H1 (cell line): ENCODE measurements around the gene VIPR2. TPM values are rescaled to one million over a fixed set of nuclear protein-coding genes. Genes with fewer than 3 reads are reported as not detected.

Experiments used
- CTCF ChIA-PET: fragments of 300-600 bp; sonication (Branson Sonifier 250); formaldehyde crosslinking; loops from one replicate; lab custom pipeline; 2021; ENCODE audit not compliant: partially characterized antibody; lab: Charles Lee
- POLR2A ChIA-PET: fragments of 300-600 bp; sonication (Branson Sonifier 250); formaldehyde crosslinking; loops from one replicate; lab custom pipeline; 2021; ENCODE audit warnings: inconsistent platforms; ENCODE audit not compliant: partially characterized antibody; lab: Charles Lee
- DNase-seq, 2 experiments: peaks; one replicate each; pipeline versions ENCODE4 v3.0.0 to v3.0.0-alpha.2; 2010 to 2022; ENCODE audit warnings: low spot score in 2 of 2, low read depth in 1 of 2, mixed read lengths in 1 of 2
- FAIRE-seq: peaks from 2 replicates; lab custom pipeline; 2011; peaks lifted over from hg19 to GRCh38; lab: Jason Lieb, UNC
- H2AFZ ChIP-seq: 2 replicates; pipeline ENCODE4 v1.8.1; 2012; ENCODE audit warnings: low read length, inconsistent platforms
- H2AK5ac ChIP-seq: 2 replicates; pipeline ENCODE4 v1.6.1; 2013; ENCODE audit warnings: low read depth, low read length
- H2BK120ac ChIP-seq: replicated peaks from 2 replicates; pipeline ENCODE3; 2013; ENCODE audit warnings: low read depth, low read length, inconsistent platforms
- H2BK12ac ChIP-seq: 2 replicates; pipeline ENCODE4 v1.6.1; 2013; ENCODE audit warnings: low read depth, low read length
- H2BK15ac ChIP-seq: 2 replicates; pipeline ENCODE4 v1.6.1; 2013; ENCODE audit warnings: low read length
- H2BK20ac ChIP-seq: 2 replicates; pipeline ENCODE4 v1.6.1; 2013; ENCODE audit warnings: low read length
- H2BK5ac ChIP-seq: 2 replicates; pipeline ENCODE4 v1.6.1; 2013; ENCODE audit warnings: low read depth, low read length
- H3K14ac ChIP-seq: 2 replicates; pipeline ENCODE4 v1.6.1; 2013; ENCODE audit warnings: inconsistent platforms; ENCODE audit not compliant: insufficient read length
- H3K18ac ChIP-seq: 2 replicates; pipeline ENCODE4 v1.6.1; 2013; ENCODE audit warnings: low read length; ENCODE audit errors: extremely low read depth
- H3K23ac ChIP-seq: 2 replicates; pipeline ENCODE4 v1.6.1; 2013; ENCODE audit warnings: inconsistent platforms; ENCODE audit not compliant: insufficient read length
- H3K23me2 ChIP-seq: 2 replicates; pipeline ENCODE4 v1.6.1; 2013; ENCODE audit warnings: low read depth, low read length
- H3K27ac ChIP-seq: 2 replicates; pipeline ENCODE4 v1.6.1; 2011; ENCODE audit warnings: low read depth, low read length, inconsistent platforms
- H3K27me3 ChIP-seq, 4 experiments: replicated peaks in 1 of 4; 1 replicate in 1 of 4; 2 replicates in 3 of 4; pipeline versions ENCODE4 v1.6.1 to v1.8.1; 2011 to 2013; ENCODE audit warnings: low read length in 3 of 4, mild to moderate bottlenecking in 3 of 4, inconsistent platforms in 2 of 4, mixed read lengths in 2 of 4, moderate library complexity in 1 of 4; ENCODE audit not compliant: control insufficient read depth in 3 of 4, insufficient read depth in 3 of 4; ENCODE audit errors: extremely low read depth in 1 of 4
- H3K36me3 ChIP-seq, 4 experiments: 2 replicates each; pipeline versions ENCODE4 v1.6.1 to v1.8.1; 2011 to 2013; ENCODE audit warnings: mild to moderate bottlenecking in 4 of 4, low read length in 3 of 4, moderate library complexity in 2 of 4, control low read depth in 1 of 4, inconsistent platforms in 1 of 4; ENCODE audit not compliant: insufficient read depth in 4 of 4, control insufficient read depth in 2 of 4
- H3K4ac ChIP-seq: replicated peaks from 2 replicates; pipeline ENCODE3; 2013; ENCODE audit warnings: low read length, low read depth, mixed read lengths, inconsistent platforms; ENCODE audit not compliant: insufficient read length
- H3K4me1 ChIP-seq, 4 experiments: replicated peaks in 1 of 4; 1 replicate in 1 of 4; 2 replicates in 3 of 4; pipeline versions ENCODE4 v1.6.1 to v1.8.1; 2011 to 2013; ENCODE audit warnings: low read length in 3 of 4, inconsistent platforms in 2 of 4, mixed read lengths in 1 of 4; ENCODE audit not compliant: insufficient read depth in 4 of 4, control insufficient read depth in 3 of 4
- H3K4me2 ChIP-seq, 2 experiments: 2 replicates each; pipeline versions ENCODE4 v1.6.1 to v1.8.1; 2011 to 2013; ENCODE audit warnings: low read depth in 2 of 2, low read length in 2 of 2, control low read depth in 1 of 2, inconsistent platforms in 1 of 2, mild to moderate bottlenecking in 1 of 2; ENCODE audit not compliant: insufficient read depth in 1 of 2
- H3K4me3 ChIP-seq, 4 experiments: fragments of 200-600, 300-600 bp in 1 of 4; sonication (generic), shearing (Covaris generic), sonication (Bioruptor Twin) in 1 of 4; 2 replicates each; pipeline versions ENCODE4 v1.5.1 to v1.8.1; 2011 to 2016; ENCODE audit warnings: low read length in 4 of 4, low read depth in 3 of 4, control low read depth in 2 of 4, inconsistent platforms in 2 of 4, mild to moderate bottlenecking in 2 of 4, mixed read lengths in 1 of 4, moderate library complexity in 1 of 4; ENCODE audit not compliant: insufficient read depth in 2 of 4; ENCODE audit errors: extremely low read depth in 1 of 4
- H3K56ac ChIP-seq: replicated peaks from 2 replicates; pipeline ENCODE3; 2013; ENCODE audit warnings: low read depth, mild to moderate bottlenecking, mixed read lengths, low read length, inconsistent platforms; ENCODE audit not compliant: insufficient read length
- H3K79me1 ChIP-seq: 2 replicates; pipeline ENCODE4 v1.6.1; 2013; ENCODE audit warnings: low read depth, low read length, control low read depth
- H3K79me2 ChIP-seq, 2 experiments: 2 replicates each; pipeline versions ENCODE4 v1.6.1 to v1.8.1; 2012 to 2013; ENCODE audit warnings: low read length in 2 of 2, mild to moderate bottlenecking in 2 of 2, inconsistent platforms in 1 of 2; ENCODE audit not compliant: insufficient read depth in 2 of 2, control insufficient read depth in 1 of 2
- H3K9ac ChIP-seq, 4 experiments: replicated peaks in 1 of 4; 1 replicate in 1 of 4; 2 replicates in 3 of 4; pipeline versions ENCODE4 v1.6.1 to v1.8.1; 2011 to 2013; ENCODE audit warnings: low read depth in 3 of 4, low read length in 3 of 4, control low read depth in 2 of 4, mild to moderate bottlenecking in 2 of 4, moderate library complexity in 2 of 4, inconsistent platforms in 1 of 4; ENCODE audit errors: extremely low read depth in 1 of 4
- H3K9me3 ChIP-seq, 2 experiments: 2 replicates each; pipeline versions ENCODE4 v1.6.1 to v1.8.1; 2012 to 2013; ENCODE audit warnings: mild to moderate bottlenecking in 2 of 2, moderate library complexity in 2 of 2, control low read depth in 1 of 2, inconsistent platforms in 1 of 2, low read depth in 1 of 2, low read length in 1 of 2, mixed read lengths in 1 of 2; ENCODE audit not compliant: insufficient read depth in 2 of 2
- H4K20me1 ChIP-seq, 2 experiments: replicated peaks in 1 of 2; 2 replicates each; pipeline versions ENCODE3 to v1.8.1; 2011 to 2013; ENCODE audit warnings: inconsistent platforms in 2 of 2, low read length in 2 of 2, mild to moderate bottlenecking in 1 of 2; ENCODE audit not compliant: insufficient read depth in 2 of 2, control insufficient read depth in 1 of 2
- H4K5ac ChIP-seq: 2 replicates; pipeline ENCODE4 v1.6.1; 2013; ENCODE audit warnings: low read length, low read depth, mixed read lengths, inconsistent platforms; ENCODE audit not compliant: insufficient read length
- H4K8ac ChIP-seq: 2 replicates; pipeline ENCODE4 v1.8.0; 2013; ENCODE audit warnings: mild to moderate bottlenecking, moderate library complexity, low read length, inconsistent platforms; ENCODE audit not compliant: insufficient read depth; ENCODE audit errors: extremely low read depth
- H4K91ac ChIP-seq: replicated peaks from 2 replicates; pipeline ENCODE3; 2013; ENCODE audit warnings: low read length, mixed read lengths, inconsistent platforms; ENCODE audit not compliant: insufficient read length
- CBX5 ChIP-seq: fragments of 300-800, 300-1000 bp; sonication (generic); IDR thresholded peaks from 2 replicates; pipeline ENCODE4 v1.7.1; 2016; ENCODE audit warnings: antibody characterized with exemption, low read length, low read depth
- CBX8 ChIP-seq: fragments of 300-800, 300-1000 bp; sonication (generic); IDR thresholded peaks from 2 replicates; pipeline ENCODE4 v1.7.1; 2016; ENCODE audit warnings: low read depth, low read length, borderline replicate concordance
- EGR1 ChIP-seq: IDR thresholded peaks from 2 replicates; pipeline ENCODE4 v1.6.1; 2011; ENCODE audit warnings: low read depth, low read length, borderline replicate concordance
- GABPA ChIP-seq: IDR thresholded peaks from 2 replicates; pipeline ENCODE4 v1.6.1; 2011; ENCODE audit warnings: mild to moderate bottlenecking, low read length, moderate library complexity, borderline replicate concordance; ENCODE audit not compliant: insufficient read depth
- JUND ChIP-seq: IDR thresholded peaks from 2 replicates; pipeline ENCODE4 v1.6.1; 2011; ENCODE audit warnings: mild to moderate bottlenecking, improper control_type of control experiment, low read length
- KDM1A ChIP-seq: fragments of 200-600, 300-600 bp; sonication (generic); IDR thresholded peaks from 2 replicates; pipeline ENCODE4 v1.7.1; 2016; ENCODE audit warnings: mild to moderate bottlenecking, low read length, borderline replicate concordance
- NRF1 ChIP-seq: IDR thresholded peaks from 2 replicates; pipeline ENCODE4 v1.6.1; 2011; ENCODE audit warnings: mild to moderate bottlenecking, low read depth, low read length, improper control_type of control experiment
- RBBP5 ChIP-seq: IDR thresholded peaks from 2 replicates; pipeline ENCODE4 v1.7.1; 2012; ENCODE audit warnings: low read depth, mild to moderate bottlenecking, inconsistent platforms, low read length, moderate library complexity, borderline replicate concordance
- RXRA ChIP-seq: IDR thresholded peaks from 2 replicates; pipeline ENCODE4 v1.6.1; 2011; ENCODE audit warnings: low read depth, mild to moderate bottlenecking, low read length, moderate library complexity; ENCODE audit not compliant: insufficient read depth
- SIRT6 ChIP-seq: IDR thresholded peaks from one replicate; pipeline ENCODE4 v1.7.1; 2012; ENCODE audit warnings: low read length, inconsistent platforms
- TAF7 ChIP-seq: optimal IDR thresholded peaks from 2 replicates; pipeline ENCODE3; 2011; ENCODE audit warnings: low read depth, mild to moderate bottlenecking, inconsistent platforms, low read length, moderate library complexity, borderline replicate concordance
- USF2 ChIP-seq: IDR thresholded peaks from 2 replicates; pipeline ENCODE4 v1.6.1; 2011; ENCODE audit warnings: low read length, improper control_type of control experiment
- WGBS, 2 experiments: shearing (Covaris generic) in 1 of 2; methylation state at CpG; one replicate each; pipeline versions ENCODE4 v1.1.6 to v1.1.7; 2013 to 2015; ENCODE audit warnings: low lambda C conversion rate in 2 of 2, mixed read lengths in 2 of 2, inconsistent platforms in 1 of 2, low coverage in 1 of 2, missing lambda C conversion rate in 1 of 2; ENCODE audit not compliant: insufficient replicate concordance in 2 of 2, insufficient coverage in 1 of 2, insufficient read length in 1 of 2; ENCODE audit errors: extremely low coverage in 1 of 2, missing lambda C conversion rate in 1 of 2; 5-methylcytosine and 5-hydroxymethylcytosine counted together
- polyA plus RNA-seq, 7 experiments: library from polyadenylated mRNA; depleted of rRNA in 3 of 7; stranded (reverse) in 5 of 7; unstranded in 2 of 7; fragments of >200 nt in 5 of 7; fragments of 200-250 nt in 2 of 7; gene quantifications; 1 replicate in 5 of 7; 2 replicates in 1 of 7; 4 replicates in 1 of 7; pipeline versions ENCODE4 v1.2.1 to v1.2.3, GENCODE V29; 2011 to 2013; ENCODE audit warnings: missing spikeins in 2 of 7, mixed read lengths in 2 of 7
- total RNA-seq: library from RNA; stranded (reverse); fragmentation: NEBNext Ultra II Directional; extraction: Animal tissue kit (Norgen Biotek cat#: 25700); gene quantifications from 2 replicates; pipeline ENCODE4 v1.2.1, GENCODE V29; 2021

The VIPR2 gene
- total and polyA plus RNA-seq, 2 of the 8 experiments (the other 6 are each of a cell fraction or from before 2014, with no cell fraction given), result 2.4 to 6.3 TPM

GRCh38 chr7:159193543-159194090, 49.0 kb upstream of the VIPR2 start:
- H3K23ac ChIP-seq, result no peak overlapping the region
- H2BK120ac ChIP-seq, result no peak overlapping the region
- H3K56ac ChIP-seq, result no peak overlapping the region
- H4K91ac ChIP-seq, result no peak overlapping the region
- no peak overlapping the region; the same call in 1 of the 2 replicates for H2BK12ac ChIP-seq
- no peaks in the 10 kb centered on the region for H4K20me1 ChIP-seq
- WGBS, 2 experiments, result 59% methylated on average over 4 of the region's 4 CpGs; no CpG with 5 or more reads in 1 of the 2 experiments
- H3K4me3 ChIP-seq, result no peak overlapping the region
- H4K8ac ChIP-seq, result no peak overlapping the region
- no peak overlapping the region for H2AK5ac ChIP-seq
- no peaks in the 10 kb centered on the region for H3K79me2 ChIP-seq
- CTCF ChIA-PET, result interaction anchor here (1.2 to 1.9 kb wide), 2 partner anchors 51 to 54 kb away, joined by 3 to 5 read pairs; no protein-coding TSS in a partner anchor
- H2BK20ac ChIP-seq, result no peak overlapping the region
- H3K9ac ChIP-seq, result no peak overlapping the region
- POLR2A ChIA-PET, result interaction anchor here (0.6 kb wide), 1 partner anchor 311 kb away, joined by 3 read pairs; no protein-coding TSS in a partner anchor
- H2AFZ ChIP-seq, result no peak overlapping the region
- no peaks in the 10 kb centered on the region for H3K27me3 ChIP-seq
- H4K5ac ChIP-seq, result no peak overlapping the region
- no peak overlapping the region for H3K18ac ChIP-seq
- no peak overlapping the region for H3K14ac ChIP-seq
- no peak for FAIRE-seq
- H3K79me1 ChIP-seq, result no peaks in the 10 kb centered on the region
- no peak for DNase-seq
- no peak overlapping the region for H3K4me2 ChIP-seq
- H3K4ac ChIP-seq, result no peak overlapping the region
- H2BK5ac ChIP-seq, result no peak overlapping the region
- no peaks in the 10 kb centered on the region for H3K36me3 ChIP-seq
- H3K27ac ChIP-seq, result no peak overlapping the region
- no peaks in the 10 kb centered on the region for H3K4me1 ChIP-seq
- peaks cover 38 to 55% of the 10 kb centered on the region in 2 experiments for H3K9me3 ChIP-seq
- H3K23me2 ChIP-seq, result no peaks in the 10 kb centered on the region; the same call in 1 of the 2 replicates
- H2BK15ac ChIP-seq, result no peak overlapping the region
- TF ChIP-seq JUND (no peak), CBX5 (no peak), RBBP5 (no peak), SIRT6 (no peak), CBX8 (no peak), RXRA (no peak), USF2 (no peak), NRF1 (no peak), GABPA (no peak), KDM1A (no peak), EGR1 (no peak), TAF7 (no peak)
